Measurements from ENCODE around the gene RPS15. TPM values are rescaled to one million over a fixed set of nuclear protein-coding genes. Genes with fewer than 3 reads are reported as not detected.

Gene RPS15
- total and polyA plus RNA-seq, 9 of the 15 experiments (the other 6 are each of a cell fraction or from before 2014, with no cell fraction given): 605 to 2,791 (median 957) TPM

DNA sequence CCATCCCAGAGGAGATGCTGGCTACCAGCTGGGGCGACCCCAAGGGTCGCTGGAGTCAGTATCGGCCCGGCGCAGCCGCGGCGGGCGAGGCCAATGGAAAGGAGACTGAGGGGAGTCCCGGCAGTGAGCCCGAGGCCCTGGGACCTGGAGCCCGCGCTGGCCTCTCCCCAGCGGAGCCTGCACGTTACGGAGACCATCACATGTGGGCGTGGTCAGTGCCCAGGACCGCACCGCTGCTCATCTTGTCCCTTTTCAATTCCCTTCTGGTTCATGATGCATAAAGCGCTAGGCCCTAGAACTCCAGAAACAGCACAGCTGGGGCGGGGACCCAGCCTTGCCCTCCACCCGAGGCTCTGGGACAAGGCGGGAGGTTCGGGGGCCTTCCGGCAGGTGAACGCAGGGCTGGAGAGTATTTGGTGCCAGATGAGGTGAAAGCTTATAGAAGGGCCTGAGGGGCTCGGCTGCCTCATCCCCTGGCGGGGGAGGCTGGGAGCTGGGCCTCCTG lies 32.9 kb downstream of the RPS15 start (continued):
- no peak for TF ChIP-seq ZNF57 (CRISPR knock-in tag; IDR thresholded peaks at IDR 0.05)
- TF ChIP-seq ZNF274 (IDR thresholded peaks at IDR 0.05; ENCODE audit: borderline replicate concordance, low read depth, low read length): no peak
- TF ChIP-seq KLF13 (tag; IDR thresholded peaks at IDR 0.05; ENCODE audit: borderline replicate concordance, low read depth): peak; percentile 49; the same call in 1 of the 2 replicates
- peak; percentile 5; the same call in 1 of the 2 replicates for TF ChIP-seq POLR2G (IDR thresholded peaks at IDR 0.05; ENCODE audit: low read depth, low read length)
- TF ChIP-seq RHOXF2B (CRISPR knock-in tag; conservative IDR thresholded peaks at IDR 0.05): no peak
- TF ChIP-seq ZBTB7A (IDR thresholded peaks at IDR 0.05; ENCODE audit: borderline replicate concordance, control insufficient read depth, low read depth, low read length): peak; percentile 38; the same call in 1 of the 2 replicates
- TF ChIP-seq FOXM1 (IDR thresholded peaks at IDR 0.05; ENCODE audit: low read depth): no peak
- no peak for TF ChIP-seq FOXM1 (CRISPR knock-in tag; IDR thresholded peaks at IDR 0.05; ENCODE audit: low read depth)
- no peak for TF ChIP-seq PPARD (CRISPR knock-in tag; IDR thresholded peaks at IDR 0.05)
- TF ChIP-seq MECOM (CRISPR knock-in tag; IDR thresholded peaks at IDR 0.05): no peak
- no peak for TF ChIP-seq TRIM24 (IDR thresholded peaks at IDR 0.05)
- TF ChIP-seq SFPQ (IDR thresholded peaks at IDR 0.05; ENCODE audit: low read depth, low read length): no peak
- TF ChIP-seq KDM5B (IDR thresholded peaks at IDR 0.05; ENCODE audit: insufficient replicate concordance, low read depth, low read length): no peak
- no peak for TF ChIP-seq HOMEZ (CRISPR knock-in tag; IDR thresholded peaks at IDR 0.05)
- TF ChIP-seq PCBP1 (IDR thresholded peaks at IDR 0.05; ENCODE audit: low read depth, low read length, poor library complexity, severe bottlenecking): no peak
- TF ChIP-seq TCF7 (IDR thresholded peaks at IDR 0.05; ENCODE audit: borderline replicate concordance): no peak
- no peak for TF ChIP-seq ZFX (CRISPR knock-in tag; IDR thresholded peaks at IDR 0.05)
- TF ChIP-seq, protein P1, sequence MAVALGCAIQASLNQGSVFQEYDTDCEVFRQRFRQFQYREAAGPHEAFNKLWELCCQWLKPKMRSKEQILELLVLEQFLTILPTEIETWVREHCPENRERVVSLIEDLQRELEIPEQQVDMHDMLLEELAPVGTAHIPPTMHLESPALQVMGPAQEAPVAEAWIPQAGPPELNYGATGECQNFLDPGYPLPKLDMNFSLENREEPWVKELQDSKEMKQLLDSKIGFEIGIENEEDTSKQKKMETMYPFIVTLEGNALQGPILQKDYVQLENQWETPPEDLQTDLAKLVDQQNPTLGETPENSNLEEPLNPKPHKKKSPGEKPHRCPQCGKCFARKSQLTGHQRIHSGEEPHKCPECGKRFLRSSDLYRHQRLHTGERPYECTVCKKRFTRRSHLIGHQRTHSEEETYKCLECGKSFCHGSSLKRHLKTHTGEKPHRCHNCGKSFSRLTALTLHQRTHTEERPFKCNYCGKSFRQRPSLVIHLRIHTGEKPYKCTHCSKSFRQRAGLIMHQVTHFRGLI (CRISPR knock-in tag; IDR thresholded peaks at IDR 0.05): no peak
- no peak for TF ChIP-seq PTRF (tag; IDR thresholded peaks at IDR 0.05)
- TF ChIP-seq LARP7 (IDR thresholded peaks at IDR 0.05): no peak
- TF ChIP-seq FOXA1 (IDR thresholded peaks at IDR 0.05; ENCODE audit: borderline replicate concordance): no peak
- no peak for TF ChIP-seq MED1 (CRISPR knock-in tag; IDR thresholded peaks at IDR 0.05; ENCODE audit: borderline replicate concordance)
- no peak for TF ChIP-seq RFX7 (CRISPR knock-in tag; IDR thresholded peaks at IDR 0.05)
- TF ChIP-seq GABPB2 (CRISPR knock-in tag; conservative IDR thresholded peaks at IDR 0.05): no peak
- no peak for TF ChIP-seq ETS2 (tag; IDR thresholded peaks at IDR 0.05; ENCODE audit: borderline replicate concordance, poor library complexity, severe bottlenecking)
- TF ChIP-seq TAF1 (IDR thresholded peaks at IDR 0.05; ENCODE audit: control insufficient read depth, extremely low read depth, insufficient read depth, low read length, severe bottlenecking): no peak

Measured in K562 (cell line).